ENCODE results near the gene SPRED3.
A peak's percentile ranks its signal among the peaks of the same experiment; 100 is the strongest.
"Not testable (repeated sequence)": the region's sequence is repeated elsewhere in the genome, so short reads cannot be mapped to it uniquely, and the experiment has no call there.

The SPRED3 gene

GRCh38 chr19:38388349-38389100, at the start of gene SPRED3:
SPRED3 (plus strand) TSS chr19:38388697; CDS start chr19:38390303, 1,606 bp downstream.
- DNase-seq = no peak

GRCh38 chr19:38339011-38339410, 49.5 kb upstream of the SPRED3 start:
- DNase-seq = not testable (repeated sequence)

GRCh38 chr19:38340927-38341326, 47.6 kb upstream of the SPRED3 start:
- DNase-seq = no peak

GRCh38 chr19:38346837-38347236, 41.7 kb upstream of the SPRED3 start:
- no peak for DNase-seq

GRCh38 chr19:38350883-38351282, 37.6 kb upstream of the SPRED3 start:
- DNase-seq = no peak

GRCh38 chr19:38351865-38352395, 36.6 kb upstream of the SPRED3 start:
- no peak for DNase-seq

- no peak for DNase-seq
Observed at GRCh38 chr19:38352611-38353010, 35.9 kb upstream of the SPRED3 start.

GRCh38 chr19:38355728-38356725, 32.5 kb upstream of the SPRED3 start:
- DNase-seq = no peak

- no peak for DNase-seq
Observed at GRCh38 chr19:38358071-38358470, 30.4 kb upstream of the SPRED3 start.

- DNase-seq = no peak
Observed at GRCh38 chr19:38359242-38360021, 29.1 kb upstream of the SPRED3 start.

- DNase-seq = no peak
Observed at GRCh38 chr19:38360351-38360750, 28.1 kb upstream of the SPRED3 start.

GRCh38 chr19:38360839-38361631, 27.5 kb upstream of the SPRED3 start:
- DNase-seq = no peak

GRCh38 chr19:38361633-38362075, 26.8 kb upstream of the SPRED3 start:
- peak; percentile 67 for DNase-seq

GRCh38 chr19:38362076-38362945, 26.2 kb upstream of the SPRED3 start:
- peak; percentile 76 for DNase-seq

GRCh38 chr19:38362946-38363688, 25.4 kb upstream of the SPRED3 start:
- not testable (repeated sequence) for DNase-seq

GRCh38 chr19:38367041-38367440, 21.5 kb upstream of the SPRED3 start:
- no peak for DNase-seq

- no peak for DNase-seq
Observed at GRCh38 chr19:38369584-38369983, 18.9 kb upstream of the SPRED3 start.

- DNase-seq = no peak
Observed at GRCh38 chr19:38370299-38370698, 18.2 kb upstream of the SPRED3 start.

GRCh38 chr19:38371081-38371480, 17.4 kb upstream of the SPRED3 start:
- no peak for DNase-seq

- DNase-seq = no peak
Observed at GRCh38 chr19:38373907-38374331, 14.6 kb upstream of the SPRED3 start.

Data from CD4-positive, alpha-beta T cell treated with Interleukin-12 subunit alpha and Interleukin-12 subunit beta, for 1 hour (primary cell).